D721Med (cell line): Measurements from ENCODE around the gene SORCS1.

Experiments used
- DNase-seq: peaks from one replicate; pipeline ENCODE4 v3.0.0; 2011; ENCODE audit warnings: low spot score; ENCODE audit not compliant: insufficient read length
- FAIRE-seq: peaks from 2 replicates; lab custom pipeline; 2011; peaks lifted over from hg19 to GRCh38; lab: Jason Lieb, UNC
- TF ChIP-seq, protein P1 (sequence below): IDR thresholded peaks from 2 replicates; pipeline ENCODE4 v1.5.1; 2012; ENCODE audit warnings: mild to moderate bottlenecking, control low read depth; ENCODE audit not compliant: insufficient read depth; ENCODE audit errors: missing control alignments

Gene SORCS1

DNA sequence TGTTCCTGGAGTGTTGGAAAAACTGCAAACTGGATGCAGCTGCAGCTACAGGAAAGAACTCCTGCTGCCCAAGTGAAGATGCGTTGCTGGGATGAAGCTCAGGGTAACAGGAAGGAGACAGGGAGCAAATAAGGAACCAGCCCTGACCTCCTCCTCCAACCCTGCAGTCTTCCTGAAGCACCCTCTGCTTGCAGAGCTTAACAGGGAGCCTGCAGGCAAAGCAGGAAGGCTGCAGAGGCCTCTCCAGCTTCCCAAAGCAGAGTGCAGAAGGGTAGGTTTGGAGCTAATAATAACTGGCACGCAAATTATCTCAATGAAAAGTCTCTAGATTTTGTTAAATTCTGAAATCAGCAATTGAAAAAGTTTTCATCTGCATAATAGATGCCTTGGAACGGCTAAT, 92.5 kb downstream of the SORCS1 start:
- DNase-seq (no peak), FAIRE-seq (no peak)
- TF ChIP-seq, protein P1, sequence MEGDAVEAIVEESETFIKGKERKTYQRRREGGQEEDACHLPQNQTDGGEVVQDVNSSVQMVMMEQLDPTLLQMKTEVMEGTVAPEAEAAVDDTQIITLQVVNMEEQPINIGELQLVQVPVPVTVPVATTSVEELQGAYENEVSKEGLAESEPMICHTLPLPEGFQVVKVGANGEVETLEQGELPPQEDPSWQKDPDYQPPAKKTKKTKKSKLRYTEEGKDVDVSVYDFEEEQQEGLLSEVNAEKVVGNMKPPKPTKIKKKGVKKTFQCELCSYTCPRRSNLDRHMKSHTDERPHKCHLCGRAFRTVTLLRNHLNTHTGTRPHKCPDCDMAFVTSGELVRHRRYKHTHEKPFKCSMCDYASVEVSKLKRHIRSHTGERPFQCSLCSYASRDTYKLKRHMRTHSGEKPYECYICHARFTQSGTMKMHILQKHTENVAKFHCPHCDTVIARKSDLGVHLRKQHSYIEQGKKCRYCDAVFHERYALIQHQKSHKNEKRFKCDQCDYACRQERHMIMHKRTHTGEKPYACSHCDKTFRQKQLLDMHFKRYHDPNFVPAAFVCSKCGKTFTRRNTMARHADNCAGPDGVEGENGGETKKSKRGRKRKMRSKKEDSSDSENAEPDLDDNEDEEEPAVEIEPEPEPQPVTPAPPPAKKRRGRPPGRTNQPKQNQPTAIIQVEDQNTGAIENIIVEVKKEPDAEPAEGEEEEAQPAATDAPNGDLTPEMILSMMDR = no peak

DNA sequence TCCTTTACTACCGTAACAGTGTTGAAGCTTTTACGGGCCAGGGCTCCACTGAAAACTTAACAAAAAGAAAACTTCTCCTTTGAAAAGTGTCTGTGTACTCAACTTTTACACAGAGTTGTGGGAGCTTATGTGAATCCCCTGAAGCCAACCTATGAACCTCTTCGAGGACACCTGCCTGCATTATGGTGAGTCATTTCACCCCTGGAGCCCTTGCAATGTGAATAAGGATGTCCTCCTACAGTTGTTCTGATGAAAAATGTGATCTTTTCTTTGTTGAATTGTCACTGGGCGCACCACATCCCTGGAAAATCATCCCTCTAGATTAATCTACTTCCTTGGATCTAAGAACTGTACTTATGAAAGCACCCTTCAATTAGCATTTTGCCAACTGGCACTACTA, 93.2 kb downstream of the SORCS1 start:
- DNase-seq = no peak
- no peak for FAIRE-seq
- TF ChIP-seq, protein P1 = no peak

DNA sequence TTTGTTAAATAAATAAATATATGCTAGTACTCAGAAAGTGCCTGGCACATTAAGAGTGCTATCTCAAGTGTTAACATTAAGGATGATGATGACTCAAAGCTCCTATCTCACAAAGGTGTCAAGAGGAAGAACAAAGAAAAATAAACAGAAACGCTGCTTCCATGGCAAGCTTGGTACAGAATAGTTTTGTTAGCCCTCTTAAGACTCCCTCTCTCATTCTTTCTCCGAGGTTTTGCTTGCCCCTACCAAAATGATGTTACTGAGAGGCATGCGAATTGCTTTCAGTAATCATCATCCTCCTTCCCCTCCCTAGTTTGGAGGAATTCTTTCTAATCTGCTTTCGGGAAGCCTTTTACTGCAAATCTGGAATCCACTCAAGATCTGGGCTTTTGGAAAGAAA, 96.7 kb downstream of the SORCS1 start:
- no peak for FAIRE-seq

DNA sequence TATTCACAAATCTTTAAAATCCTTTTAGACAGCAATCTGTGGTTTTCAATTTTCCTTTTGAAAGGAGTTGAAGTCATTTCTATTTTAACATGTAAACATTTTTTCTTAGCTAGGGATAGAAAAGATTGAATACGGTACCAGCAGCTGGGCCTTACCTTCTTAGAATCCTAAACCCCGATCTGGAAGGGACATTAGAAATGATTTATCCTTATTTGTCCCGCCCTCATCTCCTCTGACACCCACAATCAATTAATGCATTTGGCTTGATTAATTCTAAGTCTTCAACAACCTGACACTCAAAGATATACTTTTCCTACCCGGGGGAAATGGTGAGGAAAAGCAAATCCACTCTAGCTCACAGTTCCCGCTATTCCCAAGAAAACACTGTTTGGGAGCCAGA, 100.4 kb downstream of the SORCS1 start:
- TF ChIP-seq, protein P1 = no peak
- DNase-seq = no peak
- no peak for FAIRE-seq

More for the DNA sequence above, 96.7 kb downstream of the SORCS1 start:
- no peak for DNase-seq
- TF ChIP-seq, protein P1 = no peak

DNA sequence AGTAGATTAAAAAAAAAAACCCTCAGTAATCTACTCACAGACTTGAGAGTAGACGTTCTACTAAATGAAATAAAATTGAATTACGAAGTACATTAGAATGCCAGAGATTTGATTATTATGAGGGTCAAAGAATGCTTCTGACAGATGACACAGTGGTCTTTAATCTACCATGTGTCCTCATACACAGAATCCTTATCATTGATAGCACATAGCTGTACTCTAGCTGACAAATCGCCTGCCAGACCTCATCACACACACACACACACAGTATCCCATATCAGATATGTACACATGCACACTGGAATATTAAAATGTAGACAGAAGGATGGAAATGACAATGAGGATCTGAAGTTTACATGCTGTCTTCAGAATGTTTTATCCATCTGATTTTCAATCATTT, 104.6 kb downstream of the SORCS1 start:
- FAIRE-seq = no peak
- DNase-seq = no peak
- TF ChIP-seq, protein P1 = no peak

DNA sequence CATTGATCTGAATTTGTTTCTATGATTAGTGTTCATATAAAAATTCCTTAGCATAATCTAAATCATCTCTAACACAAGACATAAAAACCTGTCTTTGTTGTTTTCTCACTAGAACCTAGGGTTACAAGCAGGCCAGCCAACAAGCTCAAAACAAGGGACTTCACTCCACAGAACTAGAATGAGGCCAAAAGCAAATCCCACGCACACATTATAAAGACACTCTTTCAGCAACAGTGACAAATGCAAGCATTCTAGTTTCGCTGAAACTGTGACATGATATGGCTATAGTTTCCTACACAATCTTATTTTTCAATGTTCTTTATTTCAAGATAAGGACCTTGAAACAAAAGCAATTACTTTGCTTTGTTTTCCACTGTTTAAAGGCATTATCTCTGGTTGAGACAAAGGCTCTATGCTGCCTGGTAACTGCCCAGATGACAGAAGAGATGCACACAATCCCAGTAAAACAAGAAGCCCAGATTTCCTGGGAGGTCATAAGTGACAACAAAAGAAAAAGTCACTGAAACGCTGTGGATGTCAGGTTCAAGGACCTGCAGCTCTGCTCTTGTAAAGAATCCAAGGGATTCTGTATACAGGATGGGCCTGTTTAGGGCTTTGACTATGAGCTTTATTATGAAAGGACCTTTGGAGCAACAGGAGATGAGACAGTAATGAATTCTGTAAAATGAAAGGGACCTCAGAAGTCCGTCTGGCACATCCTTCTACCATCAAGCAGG, 105.3 kb downstream of the SORCS1 start:
- DNase-seq (no peak), FAIRE-seq (no peak)
- TF ChIP-seq, protein P1 = no peak

DNA sequence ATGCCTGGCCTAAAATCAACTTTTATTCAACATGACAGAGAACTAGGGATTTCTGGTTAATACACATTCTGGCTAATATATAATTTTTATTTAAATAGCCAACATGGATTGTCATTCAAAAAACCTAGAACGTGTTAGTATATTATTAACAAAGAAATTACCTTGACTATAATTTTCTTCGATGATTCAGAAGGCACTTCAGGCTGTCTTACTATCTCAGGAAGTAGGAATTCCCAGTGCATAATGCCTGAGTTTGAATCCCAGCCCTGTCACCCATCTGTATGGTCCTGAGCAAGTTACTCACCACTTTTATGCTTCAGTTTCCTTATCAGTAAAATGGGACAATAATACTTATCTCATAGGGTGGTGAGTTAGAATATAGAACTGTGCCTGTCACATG, 106.2 kb downstream of the SORCS1 start:
- FAIRE-seq (no peak), DNase-seq (no peak)
- TF ChIP-seq, protein P1 = no peak
